IPS-18a (cell line): ENCODE results near the gene RGS3.

ENCODE experiments used
- H3K27ac ChIP-seq: one replicate; pipeline ENCODE4 v1.5.1; 2013; ENCODE audit warnings: low read length
- H3K27me3 ChIP-seq: one replicate; pipeline ENCODE4 v1.6.1; 2013; ENCODE audit warnings: mild to moderate bottlenecking, low read length; ENCODE audit not compliant: control insufficient read depth, insufficient read depth
- H3K36me3 ChIP-seq: one replicate; pipeline ENCODE4 v1.6.1; 2013; ENCODE audit warnings: low read depth, low read length; ENCODE audit not compliant: control insufficient read depth
- H3K4me1 ChIP-seq: one replicate; pipeline ENCODE4 v1.6.1; 2013; ENCODE audit warnings: low read depth, low read length; ENCODE audit not compliant: control insufficient read depth
- H3K4me3 ChIP-seq: one replicate; pipeline ENCODE4 v1.5.1; 2013; ENCODE audit warnings: low read length
- H3K9ac ChIP-seq: one replicate; pipeline ENCODE4 v1.6.1; 2013; ENCODE audit warnings: mild to moderate bottlenecking, low read length, moderate library complexity
- H3K9me3 ChIP-seq: one replicate; pipeline ENCODE4 v1.6.1; 2013; ENCODE audit warnings: low read depth, low read length; ENCODE audit not compliant: control insufficient read depth

Gene RGS3

DNA sequence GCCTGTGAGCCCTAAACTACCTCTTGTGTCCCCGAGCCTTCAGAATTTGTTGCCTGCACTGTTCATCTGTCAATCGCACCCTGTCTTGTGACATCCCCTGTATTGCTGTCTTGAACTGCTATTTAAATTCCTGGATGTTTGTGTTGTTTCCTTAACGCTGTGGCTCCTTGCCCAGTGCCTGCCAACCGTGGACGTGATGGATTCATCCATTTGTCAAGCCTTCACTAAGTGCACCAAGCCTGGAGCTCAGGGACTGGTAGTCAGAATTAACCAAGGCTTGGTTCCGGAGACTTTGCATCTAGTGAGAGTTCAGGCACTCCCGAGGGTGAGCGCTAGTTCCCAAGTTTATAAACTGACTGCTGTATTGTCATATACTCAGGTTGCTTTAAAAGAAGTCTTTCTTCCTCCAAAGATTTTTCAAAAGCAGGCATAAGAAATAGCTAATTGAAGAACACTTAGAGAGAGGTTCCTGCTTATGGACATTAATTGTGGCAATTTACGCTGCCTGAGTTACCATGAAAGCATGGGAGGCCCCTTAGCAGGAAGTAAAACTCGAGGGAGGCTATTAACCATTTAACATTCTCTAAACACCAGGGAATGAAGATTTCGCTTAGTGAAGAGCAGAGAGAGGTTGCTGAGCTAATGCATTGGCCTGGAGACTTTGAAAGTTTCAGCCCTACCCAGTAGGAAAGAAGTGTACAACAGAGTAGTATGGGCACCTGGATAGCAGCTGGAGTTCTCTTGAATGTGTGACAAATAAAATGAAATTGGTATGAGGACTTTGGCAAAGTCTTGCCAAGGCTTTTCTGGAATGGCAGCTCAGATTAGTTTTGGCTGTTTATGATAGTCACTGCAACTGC, 29.0 kb downstream of the RGS3 start:
- H3K4me3 ChIP-seq = no peak overlapping the region
- H3K27me3 ChIP-seq = no peaks in the 10 kb centered on the region
- no peaks in the 10 kb centered on the region for H3K4me1 ChIP-seq
- H3K9ac ChIP-seq = no peak overlapping the region
- H3K36me3 ChIP-seq = no peaks in the 10 kb centered on the region
- no peak overlapping the region for H3K27ac ChIP-seq
- H3K9me3 ChIP-seq = no peaks in the 10 kb centered on the region

DNA sequence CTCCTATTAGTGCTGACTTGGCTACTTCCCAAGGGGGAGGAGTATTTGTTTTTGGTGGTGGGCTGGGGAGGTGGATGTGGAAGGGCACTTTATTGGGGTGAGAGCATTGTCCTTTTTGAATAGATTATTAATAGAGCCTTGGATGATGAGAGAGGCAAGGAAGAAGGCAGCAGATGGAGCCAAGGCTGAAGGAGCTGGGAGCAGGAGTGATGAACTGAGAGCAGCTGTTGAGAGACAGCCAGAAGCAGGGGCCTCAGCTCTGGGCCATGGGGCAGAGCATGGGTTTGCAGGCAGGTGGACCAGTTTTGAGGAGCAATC, 29.6 kb downstream of the RGS3 start:
- H3K36me3 ChIP-seq = no peaks in the 10 kb centered on the region
- no peak overlapping the region for H3K9ac ChIP-seq
- H3K9me3 ChIP-seq = no peaks in the 10 kb centered on the region
- H3K4me3 ChIP-seq = no peak overlapping the region
- H3K27me3 ChIP-seq = no peaks in the 10 kb centered on the region
- H3K27ac ChIP-seq = no peak overlapping the region
- no peaks in the 10 kb centered on the region for H3K4me1 ChIP-seq

DNA sequence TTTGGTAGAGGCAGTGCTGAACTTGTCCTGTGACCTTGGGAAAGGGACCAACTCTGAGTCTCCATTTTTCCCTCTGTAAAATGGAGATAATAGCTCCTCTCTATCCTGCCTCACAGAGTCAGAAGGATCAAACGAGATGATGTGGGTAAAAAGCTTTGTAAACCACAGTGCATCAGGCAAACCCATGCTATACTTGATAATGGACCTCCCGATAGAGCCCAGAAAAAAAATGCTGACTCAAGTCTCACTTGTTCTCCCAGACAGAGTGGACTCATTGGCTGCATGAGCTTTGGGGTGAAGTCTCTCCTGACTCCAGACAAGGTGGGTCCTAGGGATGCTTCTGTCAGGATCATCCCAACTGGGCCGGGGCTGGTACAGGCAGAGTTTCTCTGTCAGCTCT, 32.0 kb downstream of the RGS3 start:
- Histone ChIP-seq H3K27ac (no peak overlapping the region), H3K4me1 (no peaks in the 10 kb centered on the region), H3K9ac (no peak overlapping the region), H3K36me3 (no peaks in the 10 kb centered on the region), H3K4me3 (no peak overlapping the region), H3K27me3 (no peaks in the 10 kb centered on the region), H3K9me3 (no peaks in the 10 kb centered on the region)

DNA sequence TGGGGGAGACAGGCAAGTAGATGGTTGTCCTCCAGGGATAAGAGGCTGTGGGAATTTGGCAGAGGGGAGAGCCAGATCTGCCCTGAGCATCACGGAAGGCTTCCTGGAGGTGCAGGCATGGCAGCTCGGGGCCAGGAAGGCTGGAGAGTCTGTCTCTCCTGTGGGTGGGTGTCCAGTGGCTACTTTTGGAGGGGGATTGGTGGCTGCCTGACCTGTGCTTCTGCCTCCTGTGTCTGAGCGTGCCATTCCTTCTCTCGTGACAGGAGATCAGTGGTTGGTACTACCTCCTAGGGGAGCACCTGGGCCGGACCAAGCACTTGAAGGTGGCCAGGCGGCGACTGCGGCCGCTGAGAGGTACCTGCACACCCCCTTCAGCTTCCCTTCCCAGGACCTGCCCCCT, 33.5 kb downstream of the RGS3 start:
- no peak overlapping the region for H3K4me3 ChIP-seq
- no peaks in the 10 kb centered on the region for H3K36me3 ChIP-seq
- no peaks in the 10 kb centered on the region for H3K27me3 ChIP-seq
- no peak overlapping the region for H3K27ac ChIP-seq
- H3K9ac ChIP-seq = no peak overlapping the region
- H3K9me3 ChIP-seq = no peaks in the 10 kb centered on the region
- peaks cover 9% of the 10 kb centered on the region for H3K4me1 ChIP-seq

DNA sequence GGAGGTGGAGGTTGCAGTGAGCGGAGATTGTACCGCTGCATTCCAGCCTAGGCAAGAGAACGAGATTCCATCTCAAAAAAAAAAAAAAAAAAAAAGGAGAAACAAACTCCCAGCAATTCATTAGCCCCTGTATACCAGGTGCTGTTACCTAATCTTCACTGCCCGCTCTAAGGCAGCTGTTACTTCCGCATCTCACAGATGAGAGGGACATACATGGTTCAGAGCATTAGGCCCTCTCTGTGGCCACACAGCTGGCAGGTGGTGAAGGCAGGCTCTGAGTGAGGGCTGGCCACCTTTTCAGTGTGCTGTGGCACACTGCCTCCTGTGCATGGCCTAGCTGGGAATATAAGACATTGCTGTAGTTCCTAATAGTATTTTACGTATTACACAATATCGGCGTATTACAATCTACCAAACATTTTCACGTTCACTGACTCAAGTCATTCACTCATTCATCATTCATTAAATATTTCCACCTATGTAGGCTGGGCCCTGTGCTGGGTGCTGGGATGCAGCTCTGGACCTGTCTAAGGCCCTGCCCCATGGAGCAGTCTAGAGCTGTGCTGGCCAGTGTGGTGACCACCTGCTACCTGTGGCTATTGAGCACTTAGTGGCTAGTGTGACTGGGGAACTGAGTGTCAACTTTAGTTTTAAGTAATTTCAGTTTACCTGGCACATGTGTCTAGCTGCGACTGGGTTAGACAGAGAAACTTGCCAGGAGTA, 35.8 kb downstream of the RGS3 start:
- H3K4me1 ChIP-seq = peaks cover 24% of the 10 kb centered on the region
- H3K9me3 ChIP-seq = no peaks in the 10 kb centered on the region
- H3K27me3 ChIP-seq = no peaks in the 10 kb centered on the region
- H3K27ac ChIP-seq = no peak overlapping the region
- H3K9ac ChIP-seq = no peak overlapping the region
- H3K4me3 ChIP-seq = no peak overlapping the region
- no peaks in the 10 kb centered on the region for H3K36me3 ChIP-seq

DNA sequence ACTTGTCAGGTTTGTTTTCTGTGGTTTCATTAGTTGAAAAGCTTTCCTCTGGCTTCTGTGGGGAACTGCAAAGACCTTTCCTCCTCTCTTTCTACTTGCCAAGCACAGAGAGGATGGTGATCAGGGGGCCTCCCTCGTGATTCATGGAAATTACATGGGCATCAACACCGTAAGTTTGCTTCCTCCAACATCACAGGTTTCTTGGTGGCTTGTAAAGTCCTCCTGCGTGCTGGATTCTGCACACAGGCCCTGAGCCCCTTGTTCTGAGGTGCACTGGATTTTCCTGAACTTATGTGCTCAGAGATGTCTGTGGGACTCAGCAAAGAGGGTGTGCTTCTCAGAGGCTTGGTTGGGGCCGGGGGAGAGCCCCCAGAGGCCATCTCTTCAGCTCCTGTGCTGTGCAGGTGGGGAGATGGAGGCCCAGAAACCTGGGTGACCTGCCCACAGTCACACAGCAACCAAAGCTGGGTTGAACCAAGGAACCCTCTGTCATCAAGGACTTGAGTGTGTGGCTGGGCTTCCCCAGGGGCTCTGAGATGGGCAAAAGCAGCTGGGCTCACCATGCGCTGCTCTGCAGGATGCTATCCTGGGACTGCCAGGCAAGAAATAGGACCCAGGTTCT, 36.5 kb downstream of the RGS3 start:
- no peak overlapping the region for H3K4me3 ChIP-seq
- H3K27ac ChIP-seq = no peak overlapping the region
- no peaks in the 10 kb centered on the region for H3K9me3 ChIP-seq
- no peaks in the 10 kb centered on the region for H3K36me3 ChIP-seq
- no peaks in the 10 kb centered on the region for H3K27me3 ChIP-seq
- H3K9ac ChIP-seq = no peak overlapping the region
- H3K4me1 ChIP-seq = peaks cover 24% of the 10 kb centered on the region

DNA sequence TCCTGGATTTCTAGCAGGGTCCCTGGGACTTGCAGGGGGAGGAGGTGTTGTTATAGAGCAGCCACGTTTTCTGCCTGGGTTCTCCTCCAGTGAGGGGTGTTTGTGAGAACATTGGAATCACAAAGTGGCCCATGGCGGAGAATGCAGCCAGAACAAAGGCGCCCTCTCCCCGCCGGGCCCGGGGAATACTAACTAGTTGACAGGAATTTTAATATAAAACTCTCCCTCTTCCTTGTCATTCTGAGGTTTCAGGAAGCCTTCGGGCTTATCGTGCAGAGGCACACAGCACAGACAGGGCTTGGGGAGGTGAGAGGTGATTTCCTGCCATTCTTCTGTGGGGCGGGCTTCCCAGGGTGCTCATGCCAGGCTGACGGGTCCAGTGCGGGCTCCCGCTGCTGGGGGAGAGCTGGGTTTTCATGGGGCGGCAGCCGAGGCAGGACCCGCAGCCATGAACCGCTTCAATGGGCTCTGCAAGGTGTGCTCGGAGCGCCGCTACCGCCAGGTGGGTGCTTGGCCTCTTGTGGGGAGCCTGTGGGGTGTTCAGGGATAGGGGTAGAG, 37.7 kb downstream of the RGS3 start:
- Histone ChIP-seq H3K4me1 (peaks cover 33% of the 10 kb centered on the region), H3K36me3 (no peaks in the 10 kb centered on the region), H3K27ac (no peak overlapping the region), H3K9me3 (no peaks in the 10 kb centered on the region), H3K4me3 (peak overlapping the region; percentile 32), H3K9ac (peak overlapping the region; percentile 30), H3K27me3 (no peaks in the 10 kb centered on the region)

DNA sequence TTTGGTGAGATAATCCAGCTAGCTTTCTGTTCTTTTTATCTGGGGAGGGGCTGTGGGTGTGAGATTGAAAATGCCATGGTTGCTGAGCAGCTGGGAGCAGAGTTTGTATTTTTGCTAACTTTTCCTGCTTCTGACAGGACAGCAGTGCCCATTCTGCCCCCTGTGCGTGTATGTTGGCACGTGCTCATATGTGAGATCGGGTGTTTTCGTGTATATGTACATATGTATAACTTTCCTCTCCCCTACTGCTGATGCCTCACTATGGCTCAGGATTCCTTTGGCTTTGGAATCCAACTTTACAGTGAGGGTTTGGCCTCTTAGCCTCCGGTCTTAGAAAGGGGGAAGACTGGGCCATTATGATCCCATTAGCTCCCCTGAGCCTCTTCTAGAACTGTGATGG, 38.3 kb downstream of the RGS3 start:
- peak overlapping the region; percentile 32 for H3K4me3 ChIP-seq
- H3K36me3 ChIP-seq = no peaks in the 10 kb centered on the region
- H3K9me3 ChIP-seq = no peaks in the 10 kb centered on the region
- no peak overlapping the region for H3K27ac ChIP-seq
- no peaks in the 10 kb centered on the region for H3K27me3 ChIP-seq
- peaks cover 39% of the 10 kb centered on the region for H3K4me1 ChIP-seq
- H3K9ac ChIP-seq = peak overlapping the region; percentile 30

DNA sequence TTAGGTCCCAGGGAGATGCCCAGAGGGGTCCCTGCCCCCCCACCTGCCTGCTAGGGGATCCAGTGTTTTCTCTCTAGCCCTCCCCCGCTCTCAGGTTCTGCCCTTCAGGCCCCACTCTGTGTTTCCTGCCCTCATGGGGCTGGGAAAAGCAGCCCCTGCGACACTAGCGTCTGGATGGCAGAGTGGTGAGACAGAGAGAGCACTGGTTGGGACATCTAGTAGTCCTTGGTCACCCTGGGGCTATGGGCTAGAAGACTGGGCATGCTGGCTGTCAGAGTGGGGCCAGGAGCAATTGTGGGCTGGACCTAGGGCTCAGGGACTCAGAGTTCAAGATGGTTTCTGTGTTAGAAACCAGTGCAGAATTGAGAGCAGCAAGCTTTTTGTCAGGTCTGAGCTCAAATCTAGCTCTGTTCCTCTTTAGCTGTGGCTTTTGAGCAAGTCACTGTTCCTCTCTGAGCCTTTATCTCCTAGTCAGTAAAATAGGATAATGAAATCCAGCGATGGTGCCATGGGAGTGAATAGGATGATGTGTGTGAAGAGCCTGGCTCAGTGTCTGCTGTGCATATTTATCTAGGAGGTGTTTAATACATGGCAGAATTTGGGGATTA, 39.0 kb downstream of the RGS3 start:
- no peak overlapping the region for H3K27ac ChIP-seq
- no peak overlapping the region for H3K9ac ChIP-seq

DNA sequence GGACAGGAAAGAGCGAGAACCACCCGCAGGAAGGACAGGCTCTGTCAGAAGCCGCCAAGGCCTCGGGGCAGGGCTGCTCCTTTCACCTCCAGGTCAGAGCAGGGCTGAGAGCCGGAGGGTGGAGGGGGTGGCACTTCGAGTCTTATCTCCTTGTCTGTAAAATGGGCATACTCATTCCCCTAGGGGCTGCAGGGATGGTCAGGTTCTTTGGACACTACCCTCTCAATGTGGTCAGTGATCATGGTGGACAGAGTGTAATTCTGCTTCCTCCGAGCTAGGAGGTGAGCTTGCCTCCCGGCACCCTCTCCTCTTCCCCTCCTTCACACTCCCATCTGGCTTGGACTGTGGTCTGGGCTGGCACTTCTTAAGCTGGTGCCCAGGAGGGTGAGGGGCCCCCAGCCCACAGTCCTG, 39.6 kb downstream of the RGS3 start:
- no peak overlapping the region for H3K9ac ChIP-seq
- no peaks in the 10 kb centered on the region for H3K9me3 ChIP-seq
- H3K27ac ChIP-seq = no peak overlapping the region

More for the DNA sequence above, 39.0 kb downstream of the RGS3 start:
- no peak overlapping the region for H3K4me3 ChIP-seq
- H3K36me3 ChIP-seq = no peaks in the 10 kb centered on the region
- H3K4me1 ChIP-seq = peaks cover 40% of the 10 kb centered on the region
- H3K9me3 ChIP-seq = no peaks in the 10 kb centered on the region
- no peaks in the 10 kb centered on the region for H3K27me3 ChIP-seq

DNA sequence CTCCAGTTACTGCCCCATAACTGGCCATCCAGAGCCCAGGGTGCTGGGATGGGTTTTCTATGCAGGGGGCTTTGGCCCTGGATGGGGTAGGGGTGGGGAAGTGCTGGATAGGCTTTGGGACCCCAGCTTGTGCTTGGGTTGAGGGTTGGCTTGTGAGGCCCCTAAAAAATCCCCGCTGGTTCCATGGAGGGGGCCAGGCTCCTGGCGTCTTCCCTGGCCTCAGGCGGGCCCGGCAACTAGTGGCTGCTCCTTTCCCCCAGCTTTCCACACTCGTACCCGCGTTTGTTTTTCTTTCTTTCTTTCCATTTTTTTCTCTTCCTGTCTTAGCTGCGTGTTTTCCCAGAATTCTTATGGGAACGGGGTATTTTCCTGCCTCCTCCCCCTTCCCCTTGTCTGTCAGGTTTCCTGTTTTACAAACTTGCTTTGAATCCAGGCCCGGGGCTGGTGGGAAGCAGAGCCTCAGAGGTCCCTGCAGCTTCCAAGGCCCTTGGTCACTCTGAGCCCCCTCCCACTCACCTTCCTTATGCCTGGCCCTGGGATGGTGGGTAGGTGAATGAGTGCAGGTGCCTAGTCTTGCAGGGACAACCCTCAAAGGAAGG, 40.2 kb downstream of the RGS3 start:
- Histone ChIP-seq H3K27me3 (no peaks in the 10 kb centered on the region), H3K9ac (no peak overlapping the region), H3K4me1 (peaks cover 40% of the 10 kb centered on the region), H3K9me3 (no peaks in the 10 kb centered on the region), H3K4me3 (no peak overlapping the region), H3K27ac (no peak overlapping the region), H3K36me3 (no peaks in the 10 kb centered on the region)

More for the DNA sequence above, 39.6 kb downstream of the RGS3 start:
- H3K4me1 ChIP-seq = peaks cover 40% of the 10 kb centered on the region
- H3K4me3 ChIP-seq = no peak overlapping the region
- H3K27me3 ChIP-seq = no peaks in the 10 kb centered on the region
- H3K36me3 ChIP-seq = no peaks in the 10 kb centered on the region
